KG1 (cell line): ENCODE data around the gene ADAMTS17.

Source experiments
- DNase-seq: peaks from one replicate; lab custom pipeline; 2025; lab: John Stamatoyannopoulos, UW

ADAMTS17 gene

GRCh38 chr15:100341750-100342560 is at the start of gene ADAMTS17:
TSS of gene ADAMTS17 (minus strand) at chr15:100341975. CDS start at chr15:100341899, 76 bp downstream.
- peak; percentile 86 for DNase-seq

GRCh38 chr15:100385300-100386050 is 43.7 kb upstream of the ADAMTS17 start:
- no peak for DNase-seq

- DNase-seq, result no peak
These were observed 42.3 kb upstream of the ADAMTS17 start for GRCh38 chr15:100384108-100384410.

- DNase-seq, result no peak
These were observed 41.7 kb upstream of the ADAMTS17 start for GRCh38 chr15:100383302-100384107.

- no peak for DNase-seq
These were observed 32.2 kb upstream of the ADAMTS17 start for GRCh38 chr15:100373942-100374341.

- DNase-seq, result no peak
These were observed 31.5 kb upstream of the ADAMTS17 start for GRCh38 chr15:100373120-100373896.

- DNase-seq, result no peak
These were observed 31.0 kb upstream of the ADAMTS17 start for GRCh38 chr15:100372739-100373119.

GRCh38 chr15:100355342-100355741 is 13.6 kb upstream of the ADAMTS17 start:
- DNase-seq, result no peak

GRCh38 chr15:100353449-100353848 is 11.7 kb upstream of the ADAMTS17 start:
- no peak for DNase-seq

- DNase-seq, result no peak
These were observed 8.9 kb upstream of the ADAMTS17 start for GRCh38 chr15:100350434-100351226.

- peak; percentile 67 for DNase-seq
These were observed 8.1 kb upstream of the ADAMTS17 start for GRCh38 chr15:100349696-100350433.

- no peak for DNase-seq
These were observed 7.5 kb upstream of the ADAMTS17 start for GRCh38 chr15:100349321-100349695.

- DNase-seq, result no peak
These were observed 6.8 kb upstream of the ADAMTS17 start for GRCh38 chr15:100348578-100348977.

- no peak for DNase-seq
These were observed 5.2 kb upstream of the ADAMTS17 start for GRCh38 chr15:100346866-100347512.

- DNase-seq, result no peak
These were observed 3.7 kb upstream of the ADAMTS17 start for GRCh38 chr15:100345438-100345837.

- no peak for DNase-seq
These were observed 1.5 kb upstream of the ADAMTS17 start for GRCh38 chr15:100343251-100343650.

- DNase-seq, result no peak
These were observed 481 bp downstream of the ADAMTS17 start for GRCh38 chr15:100341239-100341749.

GRCh38 chr15:100340721-100341238 is 995 bp downstream of the ADAMTS17 start:
- DNase-seq, result no peak

- DNase-seq, result no peak
These were observed 1.8 kb downstream of the ADAMTS17 start for GRCh38 chr15:100339999-100340398.
